ENCODE results near the gene GBA2.

DNA sequence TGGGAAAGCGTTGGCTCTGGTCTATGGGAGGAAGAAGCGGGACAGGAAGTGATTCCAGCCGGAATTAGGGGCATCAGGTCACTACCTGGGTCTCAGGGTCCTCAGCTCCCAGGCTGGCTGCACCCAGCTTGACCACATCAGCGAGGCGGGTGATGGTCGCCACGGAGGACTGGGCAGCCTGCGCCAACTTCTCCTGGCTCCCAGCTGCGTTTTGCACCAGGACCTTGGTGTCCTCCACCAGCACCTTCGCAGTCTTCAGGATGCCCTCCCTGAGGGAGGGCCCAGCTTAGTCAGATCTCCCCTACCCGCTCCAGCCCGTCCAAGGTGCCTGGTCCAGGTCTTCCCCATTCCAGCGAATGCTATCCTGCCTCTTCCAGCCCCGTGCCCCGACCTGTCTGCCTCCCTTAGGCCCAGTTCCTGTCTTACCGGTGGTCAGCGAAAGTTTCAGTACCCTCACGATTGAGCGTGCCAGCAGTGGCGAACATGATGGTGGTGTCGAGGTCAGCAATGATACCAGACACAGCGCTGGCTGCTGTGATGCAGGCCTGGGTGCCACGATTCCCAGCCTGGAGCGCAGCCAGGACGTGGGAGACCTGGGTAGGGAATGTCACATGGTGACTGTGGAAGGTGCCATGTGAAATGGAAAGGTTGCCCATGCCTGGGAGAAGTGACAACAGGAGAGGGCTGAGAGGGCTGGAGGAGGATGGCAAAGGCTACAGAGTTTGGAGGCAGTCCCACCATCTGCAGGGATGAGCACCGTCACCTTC is 44.9 kb downstream of the GBA2 start:
- TF ChIP-seq, protein P1, sequence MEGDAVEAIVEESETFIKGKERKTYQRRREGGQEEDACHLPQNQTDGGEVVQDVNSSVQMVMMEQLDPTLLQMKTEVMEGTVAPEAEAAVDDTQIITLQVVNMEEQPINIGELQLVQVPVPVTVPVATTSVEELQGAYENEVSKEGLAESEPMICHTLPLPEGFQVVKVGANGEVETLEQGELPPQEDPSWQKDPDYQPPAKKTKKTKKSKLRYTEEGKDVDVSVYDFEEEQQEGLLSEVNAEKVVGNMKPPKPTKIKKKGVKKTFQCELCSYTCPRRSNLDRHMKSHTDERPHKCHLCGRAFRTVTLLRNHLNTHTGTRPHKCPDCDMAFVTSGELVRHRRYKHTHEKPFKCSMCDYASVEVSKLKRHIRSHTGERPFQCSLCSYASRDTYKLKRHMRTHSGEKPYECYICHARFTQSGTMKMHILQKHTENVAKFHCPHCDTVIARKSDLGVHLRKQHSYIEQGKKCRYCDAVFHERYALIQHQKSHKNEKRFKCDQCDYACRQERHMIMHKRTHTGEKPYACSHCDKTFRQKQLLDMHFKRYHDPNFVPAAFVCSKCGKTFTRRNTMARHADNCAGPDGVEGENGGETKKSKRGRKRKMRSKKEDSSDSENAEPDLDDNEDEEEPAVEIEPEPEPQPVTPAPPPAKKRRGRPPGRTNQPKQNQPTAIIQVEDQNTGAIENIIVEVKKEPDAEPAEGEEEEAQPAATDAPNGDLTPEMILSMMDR (conservative IDR thresholded peaks at IDR 0.05; ENCODE audit: low read depth in 2 of 2), result no peak
- TF ChIP-seq, protein P2, sequence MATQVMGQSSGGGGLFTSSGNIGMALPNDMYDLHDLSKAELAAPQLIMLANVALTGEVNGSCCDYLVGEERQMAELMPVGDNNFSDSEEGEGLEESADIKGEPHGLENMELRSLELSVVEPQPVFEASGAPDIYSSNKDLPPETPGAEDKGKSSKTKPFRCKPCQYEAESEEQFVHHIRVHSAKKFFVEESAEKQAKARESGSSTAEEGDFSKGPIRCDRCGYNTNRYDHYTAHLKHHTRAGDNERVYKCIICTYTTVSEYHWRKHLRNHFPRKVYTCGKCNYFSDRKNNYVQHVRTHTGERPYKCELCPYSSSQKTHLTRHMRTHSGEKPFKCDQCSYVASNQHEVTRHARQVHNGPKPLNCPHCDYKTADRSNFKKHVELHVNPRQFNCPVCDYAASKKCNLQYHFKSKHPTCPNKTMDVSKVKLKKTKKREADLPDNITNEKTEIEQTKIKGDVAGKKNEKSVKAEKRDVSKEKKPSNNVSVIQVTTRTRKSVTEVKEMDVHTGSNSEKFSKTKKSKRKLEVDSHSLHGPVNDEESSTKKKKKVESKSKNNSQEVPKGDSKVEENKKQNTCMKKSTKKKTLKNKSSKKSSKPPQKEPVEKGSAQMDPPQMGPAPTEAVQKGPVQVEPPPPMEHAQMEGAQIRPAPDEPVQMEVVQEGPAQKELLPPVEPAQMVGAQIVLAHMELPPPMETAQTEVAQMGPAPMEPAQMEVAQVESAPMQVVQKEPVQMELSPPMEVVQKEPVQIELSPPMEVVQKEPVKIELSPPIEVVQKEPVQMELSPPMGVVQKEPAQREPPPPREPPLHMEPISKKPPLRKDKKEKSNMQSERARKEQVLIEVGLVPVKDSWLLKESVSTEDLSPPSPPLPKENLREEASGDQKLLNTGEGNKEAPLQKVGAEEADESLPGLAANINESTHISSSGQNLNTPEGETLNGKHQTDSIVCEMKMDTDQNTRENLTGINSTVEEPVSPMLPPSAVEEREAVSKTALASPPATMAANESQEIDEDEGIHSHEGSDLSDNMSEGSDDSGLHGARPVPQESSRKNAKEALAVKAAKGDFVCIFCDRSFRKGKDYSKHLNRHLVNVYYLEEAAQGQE (IDR thresholded peaks at IDR 0.05; ENCODE audit: unreplicated experiment), result no peak

Data from GM23338 (cell line).